ENCODE results near the gene ADAMTS7. TPM values are rescaled to one million over a fixed set of nuclear protein-coding genes. Genes with fewer than 3 reads are reported as not detected.
A peak's percentile ranks its signal among the peaks of the same experiment; 100 is the strongest.
"Not testable (repeated sequence)": the region's sequence is repeated elsewhere in the genome, so short reads cannot be mapped to it uniquely, and the experiment has no call there.

Gene ADAMTS7
- total and polyA plus RNA-seq, 2 donors (not counting 1 experiment from before 2014, with no cell fraction given): 7.9 TPM

DNA sequence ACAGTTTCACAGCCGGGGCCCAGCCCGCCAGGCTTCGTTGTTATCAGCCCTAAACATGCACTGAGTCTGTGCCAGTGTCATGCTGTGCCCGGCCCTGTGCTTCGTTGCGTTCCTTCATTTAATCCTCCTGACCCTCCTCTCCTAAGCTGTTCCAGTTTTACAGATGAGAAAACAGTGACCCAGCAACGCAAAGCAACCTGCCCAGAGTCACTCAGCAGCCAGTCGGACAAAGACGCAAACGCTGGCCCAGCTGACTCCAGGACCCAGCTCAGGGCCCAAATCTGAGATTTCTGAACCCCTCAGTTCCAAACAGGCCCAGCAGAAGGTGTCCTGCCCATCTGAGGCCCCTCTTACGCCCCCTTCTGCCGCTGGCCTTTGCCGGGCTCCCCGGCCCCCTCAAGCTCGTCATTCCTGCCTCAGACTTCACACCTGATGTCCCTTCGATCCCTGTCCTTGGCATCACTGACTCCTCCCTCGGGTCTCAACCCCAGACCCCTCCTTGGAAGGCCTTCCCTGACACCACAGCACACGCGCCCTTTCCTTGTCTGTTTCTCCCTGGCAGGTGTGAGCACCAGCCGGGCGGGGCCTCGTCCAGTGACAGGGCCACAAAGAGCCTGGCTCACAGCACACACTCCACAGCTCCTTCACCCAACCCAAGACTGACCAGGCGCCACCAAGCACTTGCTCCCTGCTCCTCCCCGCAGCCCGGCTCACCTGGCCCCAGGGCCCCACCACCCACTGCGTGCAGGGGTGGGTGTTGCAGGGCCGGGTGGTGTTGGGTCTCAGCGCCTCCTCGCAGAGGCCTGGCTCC is 48.1 kb downstream of the ADAMTS7 start:
- H3K4me3 ChIP-seq (replicated peaks in 1 of 4; ENCODE audit: control extremely low read depth in 1 of 4, insufficient read depth in 1 of 4, low read depth in 3 of 4, low read length in 4 of 4): no peak overlapping the region
- H3K9ac ChIP-seq (ENCODE audit: insufficient read depth, low read length): no peak overlapping the region
- TF ChIP-seq, protein P1, sequence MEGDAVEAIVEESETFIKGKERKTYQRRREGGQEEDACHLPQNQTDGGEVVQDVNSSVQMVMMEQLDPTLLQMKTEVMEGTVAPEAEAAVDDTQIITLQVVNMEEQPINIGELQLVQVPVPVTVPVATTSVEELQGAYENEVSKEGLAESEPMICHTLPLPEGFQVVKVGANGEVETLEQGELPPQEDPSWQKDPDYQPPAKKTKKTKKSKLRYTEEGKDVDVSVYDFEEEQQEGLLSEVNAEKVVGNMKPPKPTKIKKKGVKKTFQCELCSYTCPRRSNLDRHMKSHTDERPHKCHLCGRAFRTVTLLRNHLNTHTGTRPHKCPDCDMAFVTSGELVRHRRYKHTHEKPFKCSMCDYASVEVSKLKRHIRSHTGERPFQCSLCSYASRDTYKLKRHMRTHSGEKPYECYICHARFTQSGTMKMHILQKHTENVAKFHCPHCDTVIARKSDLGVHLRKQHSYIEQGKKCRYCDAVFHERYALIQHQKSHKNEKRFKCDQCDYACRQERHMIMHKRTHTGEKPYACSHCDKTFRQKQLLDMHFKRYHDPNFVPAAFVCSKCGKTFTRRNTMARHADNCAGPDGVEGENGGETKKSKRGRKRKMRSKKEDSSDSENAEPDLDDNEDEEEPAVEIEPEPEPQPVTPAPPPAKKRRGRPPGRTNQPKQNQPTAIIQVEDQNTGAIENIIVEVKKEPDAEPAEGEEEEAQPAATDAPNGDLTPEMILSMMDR (conservative IDR thresholded peaks at IDR 0.05 in 1 of 2, IDR thresholded peaks at IDR 0.05 in 1 of 2; ENCODE audit: low read depth in 1 of 2, low read length in 2 of 2): no peak
- TF ChIP-seq EZH2 (IDR thresholded peaks at IDR 0.05; ENCODE audit: low read length, missing control alignments): no peak
- no peaks in the 10 kb centered on the region for H3K27me3 ChIP-seq (ENCODE audit: control insufficient read depth, insufficient read depth, low read length)
- H3K36me3 ChIP-seq (ENCODE audit: control insufficient read depth, insufficient read depth, low read length): no peaks in the 10 kb centered on the region
- no peak overlapping the region for H3K4me2 ChIP-seq (ENCODE audit: extremely low read depth, insufficient read depth, low read length)
- H2AFZ ChIP-seq (ENCODE audit: low read length): no peak overlapping the region
- DNase-seq (ENCODE audit: low read depth in 2 of 2): no peak
- no peaks in the 10 kb centered on the region for H4K20me1 ChIP-seq (ENCODE audit: control insufficient read depth, extremely low read depth, insufficient read depth, low read length)
- H3K27ac ChIP-seq (ENCODE audit: insufficient read depth, low read length): no peak overlapping the region
- H3K9me3 ChIP-seq (ENCODE audit: control insufficient read depth, insufficient read depth, low read depth, low read length): no peaks in the 10 kb centered on the region
- peaks cover 2% of the 10 kb centered on the region for H3K4me1 ChIP-seq (ENCODE audit: control insufficient read depth, extremely low read depth, insufficient read depth, low read length)
- no peaks in the 10 kb centered on the region for H3K79me2 ChIP-seq (ENCODE audit: control insufficient read depth, insufficient read depth, low read length)

DNA sequence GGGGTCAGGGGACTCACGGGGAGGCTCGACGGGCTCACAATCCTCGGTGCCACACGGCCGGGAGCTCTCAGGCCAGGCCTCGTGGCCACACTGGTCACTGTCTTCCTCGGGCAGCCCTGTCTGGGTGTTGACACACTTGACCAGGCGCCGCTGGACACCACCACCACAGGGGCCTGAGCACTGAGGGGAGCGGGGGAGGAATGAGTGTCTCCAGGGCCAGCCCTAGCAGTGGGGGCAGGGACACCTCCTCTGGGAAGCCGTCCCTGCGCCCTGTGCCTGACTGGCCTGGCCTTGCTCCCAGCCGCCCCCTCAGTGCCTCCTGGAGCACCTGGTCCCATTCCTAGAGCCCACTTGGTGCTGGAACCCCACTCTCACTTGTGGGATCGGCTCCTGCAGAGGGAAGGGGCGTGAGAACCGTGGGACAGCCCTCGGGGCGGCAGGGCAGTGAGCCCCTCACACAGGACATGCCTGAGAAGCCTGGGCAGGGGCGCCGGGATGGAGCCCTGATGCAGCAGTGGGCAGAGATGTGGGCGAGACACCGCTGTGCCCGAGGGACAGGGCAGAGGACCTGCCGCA is 48.8 kb downstream of the ADAMTS7 start:
- H3K4me1 ChIP-seq (ENCODE audit: control insufficient read depth, extremely low read depth, insufficient read depth, low read length); H3K27ac ChIP-seq (ENCODE audit: insufficient read depth, low read length); H3K27me3 ChIP-seq (ENCODE audit: control insufficient read depth, insufficient read depth, low read length); DNase-seq (ENCODE audit: low read depth in 2 of 2); H3K79me2 ChIP-seq (ENCODE audit: control insufficient read depth, insufficient read depth, low read length); H3K4me3 ChIP-seq (replicated peaks in 1 of 4; ENCODE audit: control extremely low read depth in 1 of 4, insufficient read depth in 1 of 4, low read depth in 3 of 4, low read length in 4 of 4); H3K4me2 ChIP-seq (ENCODE audit: extremely low read depth, insufficient read depth, low read length); H4K20me1 ChIP-seq (ENCODE audit: control insufficient read depth, extremely low read depth, insufficient read depth, low read length); H2AFZ ChIP-seq (ENCODE audit: low read length); H3K9ac ChIP-seq (ENCODE audit: insufficient read depth, low read length); H3K9me3 ChIP-seq (ENCODE audit: control insufficient read depth, insufficient read depth, low read depth, low read length); H3K36me3 ChIP-seq (ENCODE audit: control insufficient read depth, insufficient read depth, low read length): not testable (repeated sequence)

DNA sequence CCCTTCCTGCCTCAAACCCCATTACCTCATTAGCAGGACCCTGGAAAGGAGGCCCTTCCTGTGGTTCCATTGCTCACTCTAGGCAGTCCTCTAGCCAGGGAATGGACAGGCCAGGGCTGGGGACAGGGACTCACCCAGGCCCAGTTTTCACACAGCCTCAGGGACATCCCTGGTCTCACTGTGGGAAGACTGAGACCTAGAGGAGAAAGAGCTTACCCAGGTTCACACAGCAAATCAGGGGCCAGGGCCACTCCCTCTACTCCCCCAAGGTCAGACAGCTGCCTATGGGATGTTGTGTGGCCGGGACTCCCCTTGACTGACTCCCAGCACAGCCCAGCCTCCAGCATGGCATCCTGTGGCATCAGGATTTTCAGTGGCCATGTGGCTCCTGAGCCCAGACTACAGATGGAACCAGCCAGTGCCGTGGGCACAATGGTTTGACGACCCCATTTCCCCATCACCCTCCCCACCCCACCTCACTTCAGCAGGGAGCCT is 49.3 kb downstream of the ADAMTS7 start:
- no peaks in the 10 kb centered on the region for H4K20me1 ChIP-seq (ENCODE audit: control insufficient read depth, extremely low read depth, insufficient read depth, low read length)
- no peak for DNase-seq (ENCODE audit: low read depth in 2 of 2)
- H2AFZ ChIP-seq (ENCODE audit: low read length): no peak overlapping the region
- H3K27me3 ChIP-seq (ENCODE audit: control insufficient read depth, insufficient read depth, low read length): no peaks in the 10 kb centered on the region
- no peaks in the 10 kb centered on the region for H3K36me3 ChIP-seq (ENCODE audit: control insufficient read depth, insufficient read depth, low read length)
- H3K4me1 ChIP-seq (ENCODE audit: control insufficient read depth, extremely low read depth, insufficient read depth, low read length): peaks cover 7% of the 10 kb centered on the region
- TF ChIP-seq, protein P1 (conservative IDR thresholded peaks at IDR 0.05 in 1 of 2, IDR thresholded peaks at IDR 0.05 in 1 of 2; ENCODE audit: low read depth in 1 of 2, low read length in 2 of 2): no peak
- no peak for TF ChIP-seq EZH2 (IDR thresholded peaks at IDR 0.05; ENCODE audit: low read length, missing control alignments)
- H3K9ac ChIP-seq (ENCODE audit: insufficient read depth, low read length): no peak overlapping the region
- H3K9me3 ChIP-seq (ENCODE audit: control insufficient read depth, insufficient read depth, low read depth, low read length): no peaks in the 10 kb centered on the region
- no peak overlapping the region for H3K4me3 ChIP-seq (replicated peaks in 1 of 4; ENCODE audit: control extremely low read depth in 1 of 4, insufficient read depth in 1 of 4, low read depth in 3 of 4, low read length in 4 of 4)
- no peak overlapping the region for H3K27ac ChIP-seq (ENCODE audit: insufficient read depth, low read length)
- H3K4me2 ChIP-seq (ENCODE audit: extremely low read depth, insufficient read depth, low read length): no peak overlapping the region
- H3K79me2 ChIP-seq (ENCODE audit: control insufficient read depth, insufficient read depth, low read length): no peaks in the 10 kb centered on the region

DNA sequence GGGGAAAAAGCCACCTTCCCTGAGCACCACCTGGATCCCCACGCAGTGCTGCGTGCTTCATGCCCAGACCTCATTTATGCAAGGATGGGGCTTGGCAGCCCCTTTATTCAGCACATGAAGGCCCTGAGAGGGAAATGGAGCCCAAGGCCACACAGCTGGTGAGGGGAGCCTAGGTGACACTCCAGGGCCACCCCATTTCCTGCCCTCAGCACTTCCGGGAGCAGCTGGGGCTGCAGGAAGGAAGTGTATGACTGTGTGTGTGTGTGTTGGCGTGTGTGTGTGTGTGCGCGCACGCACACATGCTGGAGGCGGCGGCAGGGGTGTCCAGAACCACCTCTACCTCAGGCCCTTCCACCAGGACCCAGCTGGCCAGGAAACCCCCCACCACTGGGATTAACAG is 49.8 kb downstream of the ADAMTS7 start:
- not testable (repeated sequence) for H3K4me2 ChIP-seq (ENCODE audit: extremely low read depth, insufficient read depth, low read length); H3K4me1 ChIP-seq (ENCODE audit: control insufficient read depth, extremely low read depth, insufficient read depth, low read length); H3K9ac ChIP-seq (ENCODE audit: insufficient read depth, low read length); H3K36me3 ChIP-seq (ENCODE audit: control insufficient read depth, insufficient read depth, low read length); H3K79me2 ChIP-seq (ENCODE audit: control insufficient read depth, insufficient read depth, low read length); H2AFZ ChIP-seq (ENCODE audit: low read length); H3K9me3 ChIP-seq (ENCODE audit: control insufficient read depth, insufficient read depth, low read depth, low read length); H4K20me1 ChIP-seq (ENCODE audit: control insufficient read depth, extremely low read depth, insufficient read depth, low read length); H3K27ac ChIP-seq (ENCODE audit: insufficient read depth, low read length); H3K27me3 ChIP-seq (ENCODE audit: control insufficient read depth, insufficient read depth, low read length); H3K4me3 ChIP-seq (replicated peaks in 1 of 4; ENCODE audit: control extremely low read depth in 1 of 4, insufficient read depth in 1 of 4, low read depth in 3 of 4, low read length in 4 of 4)
- peak in 1 of 2 donors; percentile 3 for DNase-seq (ENCODE audit: low read depth in 2 of 2)

All from fibroblast of lung (primary cell).